HG03108 (cell line): Measurements from ENCODE around the gene CMSS1.

ENCODE experiments used
- ATAC-seq: cut with Tn5 transposase; IDR thresholded peaks from one replicate; pipeline ENCODE4 v1.9.1; 2021; ENCODE audit warnings: moderate library complexity; ENCODE audit not compliant: unreplicated experiment

CMSS1 gene

DNA sequence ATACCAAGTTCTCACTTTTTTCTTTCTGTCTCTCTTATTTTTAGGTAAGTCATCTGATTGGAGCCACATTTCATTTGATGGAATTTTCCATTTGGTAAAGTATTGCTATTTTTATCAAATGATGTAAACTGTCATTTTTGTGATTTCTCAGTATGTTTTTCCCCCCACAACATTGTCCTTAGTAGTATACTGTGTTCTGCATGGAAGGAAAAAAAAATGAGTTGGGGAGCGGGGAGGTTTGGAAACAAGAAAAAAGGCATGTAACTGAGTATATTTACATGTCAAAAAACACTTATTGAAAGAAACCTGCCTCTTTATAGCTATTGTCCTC is 192.4 kb downstream of the CMSS1 start:
- ATAC-seq, result no peak

DNA sequence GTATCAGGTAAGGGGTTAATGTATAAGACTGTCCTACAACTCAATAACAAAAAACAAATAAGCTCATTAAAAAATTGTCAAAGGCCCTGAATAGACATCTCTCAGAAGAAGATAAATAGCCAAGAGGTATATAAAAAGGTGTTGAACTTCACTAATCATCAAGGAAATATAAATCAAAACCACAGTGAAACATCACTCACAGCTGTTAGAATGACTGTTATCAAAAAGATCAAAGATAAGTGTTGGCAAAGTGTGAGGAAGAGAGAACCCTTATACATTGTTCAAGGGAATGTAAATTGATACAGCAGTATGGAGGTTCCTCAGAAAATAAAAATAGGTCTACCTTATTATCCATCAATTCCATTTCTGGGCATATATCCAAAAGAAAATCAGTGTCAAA is 201.1 kb downstream of the CMSS1 start:
- no peak for ATAC-seq

DNA sequence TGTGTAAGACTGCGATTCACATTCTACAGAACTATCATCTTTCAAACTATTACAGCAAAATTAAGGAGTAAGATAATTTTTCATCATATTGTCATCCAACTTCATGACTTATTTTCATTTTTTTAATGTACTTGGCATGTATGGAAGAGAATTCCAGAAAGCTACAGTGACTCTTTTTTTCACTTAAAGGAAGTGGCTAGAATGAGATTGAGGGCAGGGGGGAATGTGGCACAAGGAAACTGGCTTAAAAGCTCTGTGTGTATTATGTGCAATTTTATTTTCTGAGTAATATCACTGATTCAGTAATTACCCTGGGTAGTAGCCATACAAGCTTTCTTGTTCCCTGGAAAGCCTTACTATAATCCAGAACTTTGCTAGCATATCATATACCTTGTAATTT is 202.1 kb downstream of the CMSS1 start:
- no peak for ATAC-seq

DNA sequence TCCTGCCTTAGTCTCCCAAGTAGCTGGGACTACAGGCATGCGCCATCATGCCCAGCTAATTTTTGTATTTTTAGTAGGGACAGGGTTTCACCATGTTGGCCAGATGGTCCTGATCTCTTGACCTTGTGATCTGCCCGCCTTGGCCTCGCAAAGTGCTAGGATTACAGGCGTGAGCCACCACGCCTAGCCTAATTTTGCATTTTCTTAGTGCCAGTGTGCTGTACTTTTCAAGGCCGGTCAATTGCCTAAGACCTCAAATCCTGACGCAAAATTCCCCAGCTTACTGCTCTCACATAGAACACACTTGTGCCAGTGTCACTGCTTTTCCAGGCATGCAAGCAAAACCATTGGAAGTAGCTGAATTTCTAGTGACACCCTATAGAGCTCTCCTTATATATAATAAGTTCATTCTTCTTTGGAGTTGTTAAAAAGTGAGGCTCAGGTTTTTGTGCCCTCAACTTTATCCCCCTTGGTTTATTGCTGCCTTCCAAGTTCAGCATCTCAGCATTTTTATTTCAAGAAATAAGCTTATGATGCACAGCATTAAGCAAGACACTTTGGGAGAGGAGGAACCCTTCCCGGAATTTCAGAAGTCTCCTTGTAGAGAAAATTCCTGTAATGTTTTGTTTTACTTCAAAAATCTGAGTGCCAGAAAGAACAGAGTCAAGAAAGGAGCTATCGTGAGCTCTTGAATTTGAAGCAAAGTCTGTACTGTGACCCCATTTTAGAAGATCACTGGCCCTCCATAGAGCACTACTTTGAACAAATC is 203.4 kb downstream of the CMSS1 start:
- ATAC-seq, result no peak

DNA sequence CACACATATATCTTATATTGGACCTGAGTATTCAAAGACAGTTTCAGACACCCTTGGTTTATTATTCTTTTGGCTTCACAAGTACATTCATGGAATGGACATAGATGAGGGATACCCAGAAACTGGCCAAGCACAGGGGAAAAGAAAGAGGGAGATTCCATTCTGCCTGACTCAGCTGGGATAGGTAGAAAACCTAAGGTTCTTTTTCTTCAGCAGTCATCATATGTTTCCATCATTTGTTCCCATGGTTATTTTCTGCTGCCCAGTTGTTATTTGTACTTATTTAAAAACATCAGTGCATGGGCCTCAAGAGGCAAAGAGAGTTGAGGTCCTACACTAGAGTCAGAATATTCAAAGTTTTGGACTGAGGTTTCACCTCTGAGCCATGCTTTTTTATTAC is 204.8 kb downstream of the CMSS1 start:
- ATAC-seq, result no peak

DNA sequence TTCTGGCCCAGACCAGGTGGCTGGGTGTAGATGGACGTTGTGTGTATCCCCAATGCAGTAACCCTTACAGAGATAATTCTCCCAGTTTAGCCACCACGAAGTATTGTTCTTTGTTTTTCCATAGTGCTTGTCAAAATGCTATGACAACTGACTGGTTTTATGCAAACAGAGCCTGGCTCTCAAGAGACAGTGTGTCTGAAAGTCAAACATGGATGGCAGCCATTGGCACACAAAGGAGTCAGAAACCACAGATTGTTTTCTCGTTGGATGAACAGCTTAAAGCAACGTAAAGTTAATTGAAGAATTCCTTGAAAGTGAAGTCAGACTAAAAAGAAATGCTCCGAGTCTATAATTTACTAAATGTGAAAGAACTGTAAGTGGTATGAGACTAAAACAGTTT is 205.5 kb downstream of the CMSS1 start:
- ATAC-seq, result no peak

DNA sequence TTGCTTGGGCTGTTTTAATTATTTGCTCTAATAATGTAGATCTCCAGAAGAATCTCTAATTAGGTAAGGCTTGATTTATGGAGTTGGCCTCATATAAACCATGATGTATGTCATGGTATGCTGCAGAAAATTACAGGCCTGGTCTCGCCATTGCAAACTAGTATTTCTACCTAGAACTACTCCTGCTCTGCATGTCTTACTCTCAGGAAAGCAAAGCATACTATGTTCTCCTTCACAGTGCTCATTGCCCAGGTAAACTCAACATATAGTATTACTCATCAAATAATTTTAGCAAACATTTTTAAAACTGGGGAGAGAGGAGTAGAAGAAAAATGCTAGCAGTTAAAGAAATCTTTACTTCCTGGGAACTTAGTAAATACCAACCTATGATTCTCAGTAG is 205.9 kb downstream of the CMSS1 start:
- no peak for ATAC-seq

DNA sequence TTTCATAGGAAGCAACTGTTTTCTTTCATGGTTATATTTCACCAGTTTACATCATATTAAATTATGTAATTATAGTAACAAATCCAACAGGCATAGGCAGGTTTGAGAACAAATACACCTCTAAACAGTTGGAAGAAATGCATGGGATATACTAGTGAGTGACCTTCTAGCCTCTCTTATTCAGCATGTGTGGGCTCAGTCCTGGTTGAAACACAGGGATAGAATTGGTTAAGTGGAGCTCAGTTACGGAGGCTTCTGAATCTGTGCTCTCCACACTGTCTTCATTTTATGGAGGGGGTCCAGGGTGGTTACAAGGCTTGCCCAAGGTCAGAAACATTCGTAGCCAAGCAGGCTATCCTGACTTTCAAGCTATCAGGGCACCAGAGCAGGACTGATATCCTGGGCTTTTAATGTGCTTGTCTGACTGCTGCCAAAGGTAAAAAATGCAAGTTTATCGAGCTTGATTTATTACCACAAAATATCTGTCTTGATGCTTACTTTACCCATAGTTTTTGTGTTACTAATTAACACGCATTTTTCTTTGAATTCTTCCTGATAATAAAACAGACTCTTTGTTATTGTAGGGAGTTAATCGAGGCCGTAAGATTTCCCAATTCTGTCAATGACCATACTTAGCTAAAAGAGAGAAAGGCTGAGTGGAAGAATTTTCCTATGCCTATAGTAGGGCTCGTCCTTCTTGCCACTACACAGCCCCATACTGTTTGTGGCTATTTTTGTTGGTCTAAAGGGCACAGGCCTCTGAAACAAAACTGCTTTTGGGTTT is 207.1 kb downstream of the CMSS1 start:
- ATAC-seq, result no peak

DNA sequence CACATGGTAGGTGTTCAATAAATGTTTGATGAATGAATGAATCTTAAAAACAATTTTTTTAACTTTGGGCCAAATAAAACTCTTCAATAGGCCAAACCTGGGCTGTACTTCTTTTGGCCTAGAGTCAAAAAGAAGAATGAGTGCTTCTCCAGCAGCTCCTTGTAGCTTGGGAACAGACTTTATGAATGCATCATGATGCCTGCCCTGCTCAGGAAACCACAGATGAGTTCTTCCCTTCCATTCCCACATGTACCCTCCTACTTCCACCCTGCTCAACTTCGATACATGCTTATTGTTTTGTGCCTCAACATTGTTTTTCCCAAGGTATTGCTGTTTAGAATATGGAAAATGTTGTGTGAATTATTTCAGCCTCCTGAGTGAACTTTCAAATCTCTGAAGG is 209.7 kb downstream of the CMSS1 start:
- ATAC-seq, result no peak

DNA sequence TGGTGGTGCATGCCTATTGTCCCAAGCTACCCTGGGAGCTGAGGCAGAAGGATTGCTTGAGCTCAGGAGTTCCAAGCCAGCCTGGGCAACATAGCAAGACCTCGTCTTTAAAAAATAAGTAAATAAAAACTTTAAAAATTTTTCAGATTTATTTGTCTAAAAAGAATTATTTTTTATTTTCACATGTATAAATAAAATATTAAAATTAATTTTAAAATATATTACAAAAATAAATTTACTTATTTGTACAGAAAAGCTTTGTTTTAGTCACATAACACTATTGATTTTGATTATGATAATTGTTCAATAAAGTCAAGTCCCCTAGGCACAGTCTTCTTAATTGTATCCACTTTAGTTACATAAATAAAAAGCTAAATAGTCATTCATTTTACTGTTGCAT is 211.4 kb downstream of the CMSS1 start:
- no peak for ATAC-seq

DNA sequence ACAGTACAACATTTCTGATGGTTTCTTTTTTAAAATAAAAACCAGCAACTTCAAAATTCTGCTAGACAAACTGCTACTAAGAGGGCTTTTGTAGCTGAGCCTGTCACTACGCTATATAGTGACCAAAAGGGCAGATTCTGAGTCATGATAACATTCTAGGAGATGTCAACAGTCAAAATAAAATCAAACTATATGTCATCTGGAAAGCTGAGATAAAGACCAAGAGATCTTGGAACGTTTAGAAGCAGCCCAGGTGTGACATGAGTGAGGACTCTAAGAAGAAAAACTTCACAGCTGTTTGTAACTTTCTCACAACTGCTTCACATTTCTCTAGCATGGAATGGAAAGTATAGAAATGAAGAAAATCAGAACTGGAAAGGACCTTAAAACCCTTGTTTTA is 212.0 kb downstream of the CMSS1 start:
- ATAC-seq, result no peak

DNA sequence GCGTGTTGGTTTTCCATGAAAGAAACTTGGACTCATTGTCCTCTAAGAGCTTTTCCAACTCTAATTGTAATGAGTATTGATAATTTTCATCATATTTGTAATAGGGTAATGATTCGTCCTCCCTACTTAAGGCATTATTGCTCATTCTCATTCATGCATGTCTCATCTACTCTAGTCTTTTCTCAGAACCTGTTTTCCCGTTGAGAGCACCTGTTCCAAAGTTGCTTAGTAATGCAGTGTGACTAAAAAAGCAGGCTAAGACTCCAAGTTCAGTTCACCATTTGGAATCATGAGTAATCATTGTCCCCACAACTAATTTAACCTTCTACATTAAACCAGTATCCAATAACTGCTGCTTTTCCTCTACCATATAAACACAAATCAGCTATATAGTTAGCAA is 212.7 kb downstream of the CMSS1 start:
- no peak for ATAC-seq

DNA sequence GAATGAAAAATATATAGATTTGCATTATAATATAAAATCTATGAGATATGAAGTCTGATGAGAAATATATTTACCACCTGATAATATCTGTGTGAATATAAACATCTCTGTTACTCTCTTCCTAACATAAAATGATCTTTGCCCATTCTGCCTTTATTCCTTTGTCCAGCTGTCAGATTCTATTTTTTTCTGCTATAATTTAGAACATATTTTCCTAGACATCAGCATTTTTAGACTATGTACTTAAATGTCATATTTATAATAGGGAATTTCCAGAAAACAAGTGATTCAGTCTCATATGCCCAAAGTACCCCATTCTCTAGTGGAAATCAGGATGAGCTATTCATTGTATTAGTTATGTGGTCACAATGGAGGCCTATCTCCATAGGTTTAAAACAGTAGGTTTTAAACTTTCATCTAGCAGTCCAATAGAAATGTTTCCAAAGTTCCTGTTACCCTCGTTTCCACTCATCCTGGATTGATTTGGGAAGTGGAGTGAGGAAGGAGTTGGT is 213.3 kb downstream of the CMSS1 start:
- ATAC-seq, result no peak

DNA sequence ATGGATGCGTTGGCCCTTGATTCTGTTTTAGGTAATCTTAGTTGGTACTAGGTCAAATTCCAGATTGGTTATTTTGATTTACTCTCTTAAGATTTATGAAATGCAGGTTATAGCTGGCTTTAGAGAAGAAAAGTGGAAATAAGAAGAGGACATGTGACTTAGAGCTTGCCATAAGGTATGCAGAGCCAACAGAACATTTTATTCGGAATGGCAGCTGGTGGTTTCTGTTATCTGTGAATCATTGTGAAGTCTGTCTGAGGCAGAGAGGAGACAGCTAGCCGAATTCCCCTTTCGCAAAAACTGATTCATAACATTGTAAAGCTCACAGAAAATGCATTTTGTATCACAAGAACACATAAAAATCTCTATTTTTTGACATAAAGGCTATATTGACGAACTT is 214.6 kb downstream of the CMSS1 start:
- ATAC-seq, result no peak

DNA sequence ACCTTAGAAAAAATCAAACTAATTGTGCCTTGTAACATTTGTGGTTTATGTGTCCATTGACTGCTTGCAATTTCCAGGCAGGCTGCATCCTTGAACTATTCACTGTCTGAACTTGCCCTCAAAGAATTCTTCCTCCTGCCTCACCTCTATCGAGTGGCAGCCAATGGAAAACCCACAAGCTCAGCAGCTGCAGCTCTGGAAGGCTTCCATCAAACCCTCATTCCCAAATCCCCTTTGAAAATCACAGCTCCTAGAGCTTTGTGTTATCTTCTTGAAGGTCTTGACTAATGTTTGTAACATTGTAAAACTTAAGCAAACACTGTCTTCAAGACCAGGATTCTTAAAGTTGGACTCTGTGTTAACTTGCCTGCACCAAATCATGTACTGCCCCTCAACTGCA is 215.5 kb downstream of the CMSS1 start:
- no peak for ATAC-seq

DNA sequence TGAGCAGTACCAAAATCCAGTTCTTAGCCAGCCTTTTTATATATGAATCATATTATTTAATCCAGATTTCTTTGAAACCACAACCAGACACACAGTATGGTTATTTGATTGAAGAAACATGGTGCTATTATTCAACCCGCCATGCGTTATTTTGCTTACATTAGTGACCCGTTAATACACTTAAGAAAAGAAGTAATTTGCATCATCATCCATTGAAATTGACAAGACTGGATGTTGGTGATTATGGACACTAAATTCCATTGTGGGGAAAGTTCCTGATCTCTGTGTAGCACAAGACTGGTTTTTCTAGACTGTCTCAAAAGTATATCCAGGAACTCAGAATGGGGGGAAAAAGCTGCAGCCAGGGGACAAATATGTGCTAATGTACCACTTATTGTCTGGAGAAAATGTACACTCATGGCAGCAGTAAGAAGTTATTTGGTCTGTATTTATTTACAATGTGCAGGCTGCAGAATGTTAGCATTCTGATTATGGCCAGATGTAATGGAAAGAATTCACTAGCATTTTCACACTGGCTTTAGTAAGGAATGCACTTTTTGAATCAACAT is 216.3 kb downstream of the CMSS1 start:
- ATAC-seq, result no peak

DNA sequence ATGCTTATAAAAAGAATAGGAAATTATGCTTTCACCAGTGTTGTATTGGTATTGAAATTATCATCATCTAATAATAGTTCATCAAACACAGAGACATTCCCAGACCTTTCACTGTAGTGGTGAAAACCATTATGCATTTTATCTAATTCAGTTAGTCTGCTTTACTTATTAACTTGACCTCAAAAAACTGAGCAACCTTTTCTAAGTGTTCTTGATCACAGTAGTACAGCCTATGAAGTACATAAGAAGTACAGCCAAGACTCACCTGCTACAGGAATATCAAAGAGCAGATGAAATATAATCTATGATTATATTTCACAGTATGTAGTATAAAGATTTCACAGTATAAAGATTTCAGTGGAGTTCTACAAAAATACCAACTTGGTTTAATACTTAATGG is 221.4 kb downstream of the CMSS1 start:
- ATAC-seq, result no peak

DNA sequence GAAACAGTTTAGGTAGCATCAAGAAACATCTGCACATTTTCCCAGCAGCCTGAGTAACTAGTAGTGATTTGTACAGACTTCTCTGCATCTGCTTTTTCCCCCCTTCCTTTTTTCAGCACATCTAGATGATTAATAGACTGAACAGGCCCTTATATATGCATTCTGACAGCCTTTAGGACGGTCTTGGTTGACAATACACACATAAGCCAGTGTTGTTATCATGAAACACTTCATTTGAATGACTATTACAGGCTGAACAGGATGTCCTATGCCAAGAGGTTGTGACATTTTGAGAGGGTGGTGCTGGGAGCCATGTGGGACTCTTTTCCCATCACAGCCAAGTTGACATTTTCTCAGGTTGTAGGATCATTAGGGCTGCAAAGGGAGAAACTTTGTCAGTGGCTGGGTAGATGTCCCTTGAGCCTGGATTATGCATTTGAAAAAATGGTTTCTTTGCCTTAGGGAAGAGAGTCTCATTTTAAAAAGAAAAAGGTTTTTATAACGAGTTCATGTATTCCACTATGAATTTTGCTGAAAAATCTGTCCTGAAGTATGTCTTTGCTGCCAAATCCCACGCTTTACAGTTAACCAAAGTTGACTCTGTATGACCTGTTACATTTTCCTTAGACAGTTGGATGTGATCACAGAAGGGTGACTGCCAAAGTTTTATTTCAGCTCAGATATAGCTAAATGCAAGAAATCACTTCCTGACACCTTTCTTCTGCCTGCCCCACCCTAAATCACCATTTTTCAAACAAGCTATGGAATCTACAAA is 223.0 kb downstream of the CMSS1 start:
- no peak for ATAC-seq

DNA sequence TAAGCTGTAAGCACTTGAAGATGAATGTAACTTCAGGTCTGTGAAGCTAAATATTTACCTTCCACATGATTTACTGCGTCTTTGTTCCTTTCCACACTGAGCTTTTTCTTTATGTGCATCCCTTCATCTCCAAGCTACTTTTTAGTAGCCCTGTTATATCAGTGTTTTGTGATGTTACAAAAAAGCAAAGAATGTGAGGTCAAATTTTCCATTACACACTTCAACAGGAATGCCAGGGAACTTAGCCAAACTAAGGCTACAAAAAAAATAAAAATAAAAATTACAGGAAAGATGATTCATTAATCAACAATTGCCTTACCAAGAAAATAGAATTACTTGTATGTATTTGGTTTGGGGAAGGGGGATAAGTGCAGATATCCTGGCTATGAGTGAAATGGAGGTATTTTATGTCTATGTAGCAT is 223.7 kb downstream of the CMSS1 start:
- no peak for ATAC-seq

DNA sequence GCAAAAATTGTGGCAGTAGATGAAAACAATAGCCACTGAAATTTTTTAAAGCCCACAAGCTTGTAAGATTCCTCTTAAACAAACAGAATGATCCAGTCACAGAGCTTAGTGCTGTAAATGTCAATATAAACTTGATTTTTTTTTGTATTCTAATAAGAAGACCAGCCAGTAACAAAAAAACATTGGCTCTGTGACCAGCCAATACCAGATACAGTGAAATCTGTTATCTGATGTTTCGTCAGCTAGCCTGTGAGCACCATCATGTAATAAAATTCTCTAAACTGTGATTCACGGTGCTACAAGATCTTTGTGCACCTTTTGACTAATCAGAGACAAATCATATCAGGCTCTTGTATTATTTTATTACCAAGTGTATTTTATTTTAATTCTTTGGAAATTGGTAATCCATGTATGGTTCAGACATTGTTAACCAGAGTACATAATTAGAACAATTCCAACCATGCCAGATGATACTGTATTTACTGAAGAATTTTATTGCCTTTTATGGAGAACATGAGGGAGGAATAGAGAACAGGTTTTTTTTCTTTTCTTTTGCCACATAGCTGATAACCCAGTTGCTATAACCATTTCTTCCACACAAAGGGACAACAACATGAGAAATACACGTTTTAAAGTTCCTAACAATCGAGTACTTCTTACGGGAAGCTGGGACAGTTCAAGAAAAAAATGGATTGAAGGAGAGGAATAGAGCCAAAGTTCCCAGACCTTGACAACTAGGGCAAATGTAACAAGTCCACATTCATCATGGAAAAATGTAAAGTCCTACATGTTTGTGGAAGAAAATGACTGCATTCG is 224.7 kb downstream of the CMSS1 start:
- no peak for ATAC-seq

DNA sequence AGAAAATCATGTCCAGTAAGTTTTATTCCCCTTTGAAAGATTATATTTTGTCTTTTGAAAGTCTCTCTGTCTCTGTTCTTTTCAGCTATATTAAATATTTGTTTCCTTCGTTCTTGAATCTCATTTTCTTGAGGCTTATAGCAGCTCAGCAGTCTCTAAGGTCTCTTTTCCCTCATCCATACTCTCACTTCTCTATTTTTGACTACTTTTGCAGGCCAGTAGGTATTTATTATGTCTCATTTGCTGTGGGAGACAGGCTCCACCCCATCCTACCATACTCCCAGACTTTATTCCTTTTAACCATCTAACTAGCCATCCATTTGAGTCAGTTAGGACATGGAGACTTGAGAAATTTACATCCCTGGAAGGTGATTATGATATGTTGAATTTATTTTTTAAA is 225.6 kb downstream of the CMSS1 start:
- no peak for ATAC-seq
